CD8-positive, alpha-beta memory T cell (primary cell): ENCODE measurements around the gene GRIFIN. TPM values are rescaled to one million over a fixed set of nuclear protein-coding genes. Genes with fewer than 3 reads are reported as not detected.

ENCODE experiments used
- CTCF ChIA-PET: fragments of 350-600 bp; sonication (Branson Sonifier 250); formaldehyde crosslinking; loops from one replicate; lab custom pipeline; 2021; ENCODE audit warnings: antibody characterized with exemption; lab: Charles Lee
- POLR2A ChIA-PET: fragments of 350-600 bp; sonication (Branson Sonifier 250); formaldehyde crosslinking; loops from one replicate; lab custom pipeline; 2021; ENCODE audit warnings: antibody characterized with exemption; lab: Charles Lee
- DNase-seq, 5 donors: peaks; one replicate each; pipeline versions ENCODE4 v3.0.0 to v3.0.0-alpha.2; 2020 to 2022; ENCODE audit warnings: mixed read lengths in 1 of 5
- H3K27ac ChIP-seq: one replicate; pipeline ENCODE4 v1.7.0; 2013; ENCODE audit warnings: low read depth, mild to moderate bottlenecking, low read length, moderate library complexity
- H3K27me3 ChIP-seq: 2 replicates; pipeline ENCODE4 v1.7.0; 2013; ENCODE audit warnings: low read length, mild to moderate bottlenecking; ENCODE audit not compliant: insufficient read depth, poor library complexity, severe bottlenecking
- H3K36me3 ChIP-seq: 2 replicates; pipeline ENCODE4 v1.7.0; 2013; ENCODE audit warnings: mild to moderate bottlenecking, low read length, moderate library complexity; ENCODE audit not compliant: insufficient read depth
- H3K4me1 ChIP-seq: 2 replicates; pipeline ENCODE4 v1.7.0; 2013; ENCODE audit warnings: mild to moderate bottlenecking, low read length, moderate library complexity; ENCODE audit not compliant: insufficient read depth
- H3K4me3 ChIP-seq: 2 replicates; pipeline ENCODE4 v1.7.0; 2013; ENCODE audit warnings: mild to moderate bottlenecking, low read length
- H3K9me3 ChIP-seq: 2 replicates; pipeline ENCODE4 v1.7.0; 2013; ENCODE audit warnings: mild to moderate bottlenecking, low read length
- H3K27ac Mint-ChIP-seq, 8 donors: one replicate each; pipeline ENCODE4 v1.8.0; 2020 to 2021; ENCODE audit warnings: mixed read lengths in 8 of 8, mild to moderate bottlenecking in 6 of 8, inconsistent platforms in 3 of 8, moderate library complexity in 3 of 8
- H3K27me3 Mint-ChIP-seq, 2 donors: one replicate each; pipeline ENCODE4 v1.8.0; 2020 to 2021; ENCODE audit warnings: mixed read lengths in 2 of 2, mild to moderate bottlenecking in 1 of 2, moderate library complexity in 1 of 2
- H3K36me3 Mint-ChIP-seq, 3 donors: one replicate each; pipeline ENCODE4 v1.8.0; 2020 to 2021; ENCODE audit warnings: mixed read lengths in 3 of 3, inconsistent platforms in 1 of 3, mild to moderate bottlenecking in 1 of 3
- H3K4me1 Mint-ChIP-seq, 3 donors: one replicate each; pipeline ENCODE4 v1.8.0; 2020 to 2021; ENCODE audit warnings: mixed read lengths in 3 of 3, inconsistent platforms in 1 of 3, mild to moderate bottlenecking in 1 of 3
- H3K4me3 Mint-ChIP-seq, 7 donors: one replicate each; pipeline ENCODE4 v1.8.0; 2020 to 2021; ENCODE audit warnings: mixed read lengths in 7 of 7, mild to moderate bottlenecking in 6 of 7, moderate library complexity in 4 of 7, inconsistent platforms in 2 of 7
- H3K9me3 Mint-ChIP-seq, 5 donors: one replicate each; pipeline ENCODE4 v1.8.0; 2020 to 2022; ENCODE audit warnings: mixed read lengths in 5 of 5, mild to moderate bottlenecking in 3 of 5, moderate library complexity in 2 of 5, inconsistent platforms in 1 of 5
- polyA plus RNA-seq: library from polyadenylated mRNA; unstranded; fragments of 300-500 nt; fragmentation: Illumina TruSeq; gene quantifications from one replicate; pipeline ENCODE4 v1.2.3, GENCODE V29; 2021
- total RNA-seq, 2 experiments: library from RNA; stranded (reverse); gene quantifications; one replicate each; pipeline ENCODE4 v1.2.3, GENCODE V29; 2021

The GRIFIN gene
- total and polyA plus RNA-seq, 3 experiments from 2014 or later = not detected

DNA sequence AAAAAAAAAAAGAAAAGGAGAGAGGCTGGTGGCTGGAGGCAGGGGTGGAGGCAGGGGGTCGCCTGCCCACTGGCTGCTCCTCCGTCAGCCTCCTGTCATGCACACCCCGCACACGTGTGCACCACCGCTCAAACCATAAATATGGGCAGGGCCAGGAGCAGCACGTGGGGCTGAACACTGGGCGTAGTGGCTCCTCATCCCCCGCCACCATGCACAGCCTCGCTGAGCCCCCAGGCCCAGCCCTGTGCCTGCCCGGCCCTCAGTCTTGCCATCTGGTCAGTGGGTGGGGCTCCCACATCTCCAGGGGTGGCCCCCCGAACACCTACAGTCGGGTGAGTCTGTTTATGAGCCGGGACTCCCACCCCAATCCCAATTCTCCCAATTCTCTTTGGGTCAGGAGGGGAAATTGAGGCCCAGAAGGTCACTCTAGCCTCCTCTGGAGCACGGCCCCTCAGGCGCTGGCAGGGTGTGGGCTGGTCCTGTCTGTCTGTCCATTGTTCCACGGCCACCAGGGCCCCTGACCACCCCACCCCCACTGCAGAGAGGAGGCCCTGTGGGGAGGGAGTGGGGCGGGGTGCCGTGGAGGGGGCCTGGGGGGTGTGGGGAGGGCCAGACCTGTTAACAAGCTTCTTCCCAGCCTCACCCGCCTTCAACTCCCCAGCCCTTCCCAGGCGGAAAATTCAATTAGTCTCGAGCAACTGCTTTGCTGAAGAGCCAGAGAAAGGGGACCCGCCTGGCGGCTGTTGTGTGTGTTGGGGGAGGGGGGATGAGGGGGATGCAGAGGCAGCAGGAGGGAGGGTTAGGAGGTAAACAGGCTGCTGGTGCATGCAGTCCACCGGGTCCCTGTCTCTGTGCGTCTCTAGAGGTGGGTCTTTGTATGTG is 19.5 kb upstream of the GRIFIN start:
- H3K4me3 Mint-ChIP-seq = no peak overlapping the region
- no peak for DNase-seq
- no peak overlapping the region for H3K4me3 ChIP-seq
- POLR2A ChIA-PET = interaction anchor here (0.6 to 0.7 kb wide), 2 partner anchors 471 to 588 kb away, joined by 3 to 4 read pairs; no protein-coding TSS in a partner anchor
- H3K36me3 ChIP-seq = no peaks in the 10 kb centered on the region
- no peaks in the 10 kb centered on the region for H3K4me1 ChIP-seq
- H3K27me3 Mint-ChIP-seq = peaks cover 3 to 10% of the 10 kb centered on the region in 2 donors
- H3K4me1 Mint-ChIP-seq = no peaks in the 10 kb centered on the region
- H3K27ac Mint-ChIP-seq = no peak overlapping the region
- H3K27me3 ChIP-seq = peaks cover 4% of the 10 kb centered on the region
- no peak overlapping the region for H3K27ac ChIP-seq
- no peaks in the 10 kb centered on the region for H3K9me3 ChIP-seq
- CTCF ChIA-PET = no interaction called here
- H3K9me3 Mint-ChIP-seq = no peaks in the 10 kb centered on the region
- H3K36me3 Mint-ChIP-seq = no peaks in the 10 kb centered on the region

DNA sequence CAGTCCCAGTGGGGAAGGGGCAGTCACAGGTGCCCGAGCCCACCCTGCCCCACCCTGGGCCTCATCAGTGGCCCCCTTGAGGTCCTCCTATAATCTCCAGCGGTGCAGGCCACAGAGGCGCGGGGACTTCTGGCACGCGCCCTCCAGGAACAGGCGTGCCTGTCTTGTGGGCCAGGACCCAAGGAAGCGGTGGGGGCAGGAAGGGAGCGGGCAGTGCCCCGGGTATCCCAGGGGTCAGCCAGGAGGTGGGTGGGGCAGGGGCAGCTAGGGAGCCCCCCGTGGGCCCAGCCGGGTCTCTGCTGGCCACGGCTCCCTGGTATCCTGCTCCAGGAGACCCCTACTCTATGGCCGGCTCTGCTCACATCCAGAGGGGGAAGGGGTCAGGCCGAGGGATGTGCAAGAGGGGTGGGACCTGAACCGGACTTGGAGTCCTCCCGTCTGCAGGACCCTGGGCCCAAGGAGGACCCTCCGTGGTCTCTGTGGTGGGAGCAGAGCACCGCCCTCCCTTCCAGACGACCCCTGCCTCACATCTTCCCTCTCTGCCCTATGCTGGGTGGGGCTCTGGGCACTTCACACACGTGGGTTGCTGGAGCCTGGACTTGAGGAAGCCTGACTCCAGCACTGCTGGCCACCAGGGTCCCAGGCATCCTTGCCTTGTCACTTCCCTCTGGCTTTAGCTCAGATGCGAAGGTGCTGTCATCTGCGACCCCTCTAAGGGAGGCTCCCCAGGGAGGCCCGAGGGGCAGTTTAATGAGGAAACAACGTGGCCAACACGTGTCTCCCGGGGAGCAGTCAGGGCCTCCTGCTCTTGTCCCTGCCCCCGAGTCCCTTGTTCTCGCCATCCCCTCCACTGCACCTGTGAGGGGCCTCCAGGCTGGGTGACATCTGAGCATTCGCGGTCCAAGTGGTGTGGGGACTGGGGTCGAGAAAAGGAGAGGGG is 18.3 kb upstream of the GRIFIN start:
- POLR2A ChIA-PET = interaction anchor here (0.6 to 0.7 kb wide), 2 partner anchors 472 to 589 kb away, joined by 3 to 4 read pairs; no protein-coding TSS in a partner anchor
- H3K27me3 Mint-ChIP-seq = peaks cover 3 to 10% of the 10 kb centered on the region in 2 donors
- no peaks in the 10 kb centered on the region for H3K4me1 ChIP-seq
- no peaks in the 10 kb centered on the region for H3K4me1 Mint-ChIP-seq
- no peaks in the 10 kb centered on the region for H3K36me3 Mint-ChIP-seq
- CTCF ChIA-PET = no interaction called here
- no peaks in the 10 kb centered on the region for H3K36me3 ChIP-seq
- H3K9me3 Mint-ChIP-seq = no peaks in the 10 kb centered on the region
- H3K9me3 ChIP-seq = no peaks in the 10 kb centered on the region
- DNase-seq = no peak
- H3K27ac Mint-ChIP-seq = no peak overlapping the region
- H3K27ac ChIP-seq = no peak overlapping the region
- peaks cover 4% of the 10 kb centered on the region for H3K27me3 ChIP-seq
- no peak overlapping the region for H3K4me3 ChIP-seq
- H3K4me3 Mint-ChIP-seq = no peak overlapping the region

DNA sequence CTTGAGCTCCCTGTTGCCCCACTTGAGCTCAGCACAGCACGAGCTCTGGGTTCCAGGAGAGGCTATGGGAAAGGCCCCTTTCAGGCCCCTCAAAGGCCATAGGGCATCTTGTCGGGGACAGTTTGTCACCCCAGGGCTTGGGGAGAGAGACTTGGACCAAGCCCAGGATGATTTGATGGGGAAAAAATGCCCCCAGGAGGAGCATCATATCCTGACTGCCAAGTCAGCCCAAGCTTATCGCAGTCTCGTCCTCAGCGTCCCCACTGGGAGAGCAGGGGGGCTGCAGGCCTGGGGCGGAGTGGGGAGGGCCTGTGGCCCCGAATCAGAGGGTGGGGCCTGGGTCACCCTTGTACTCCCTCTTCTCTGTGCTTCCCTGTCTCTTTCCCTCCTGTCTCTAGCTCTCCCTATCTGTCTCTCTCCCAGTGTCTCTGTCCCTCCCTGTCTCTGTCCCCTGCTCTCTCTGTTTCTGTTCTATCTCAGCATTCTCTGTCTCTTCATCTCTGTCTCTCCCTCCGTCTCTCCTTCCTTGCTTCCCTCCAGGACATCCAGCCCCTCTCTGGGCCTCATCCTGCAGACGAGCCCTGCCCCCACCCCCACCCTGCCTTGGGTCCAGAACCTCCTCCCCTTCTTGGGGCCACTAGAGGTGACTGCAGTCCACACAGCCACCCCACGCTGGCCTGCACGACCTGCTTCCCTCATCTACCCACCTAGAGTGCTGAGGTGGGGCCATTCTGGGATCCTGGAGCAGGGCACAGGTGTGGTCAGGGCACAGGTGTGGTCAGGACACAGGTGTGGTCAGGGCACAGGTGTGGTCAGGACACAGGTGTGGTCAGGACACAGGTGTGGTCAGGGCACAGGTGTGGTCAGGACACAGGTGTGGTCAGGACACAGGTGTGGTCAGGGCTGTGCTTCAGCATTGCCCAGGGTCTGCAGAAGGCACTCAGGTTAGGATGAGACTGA is 17.3 kb upstream of the GRIFIN start:
- Histone ChIP-seq H3K4me1 (no peaks in the 10 kb centered on the region), H3K9me3 (no peaks in the 10 kb centered on the region), H3K27ac (no peak overlapping the region), H3K4me3 (no peak overlapping the region), H3K36me3 (no peaks in the 10 kb centered on the region), H3K27me3 (peaks cover 4% of the 10 kb centered on the region)
- CTCF ChIA-PET = no interaction called here
- no peak for DNase-seq
- peaks cover 5 to 10% of the 10 kb centered on the region in 2 donors for H3K27me3 Mint-ChIP-seq
- no peak overlapping the region for H3K27ac Mint-ChIP-seq
- no peaks in the 10 kb centered on the region for H3K9me3 Mint-ChIP-seq
- H3K4me1 Mint-ChIP-seq = peaks cover 0 to 4% (median 2%) of the 10 kb centered on the region in 3 donors
- peaks cover 0 to 2% (median 0%) of the 10 kb centered on the region in 3 donors for H3K36me3 Mint-ChIP-seq
- POLR2A ChIA-PET = no interaction called here
- H3K4me3 Mint-ChIP-seq = no peak overlapping the region

DNA sequence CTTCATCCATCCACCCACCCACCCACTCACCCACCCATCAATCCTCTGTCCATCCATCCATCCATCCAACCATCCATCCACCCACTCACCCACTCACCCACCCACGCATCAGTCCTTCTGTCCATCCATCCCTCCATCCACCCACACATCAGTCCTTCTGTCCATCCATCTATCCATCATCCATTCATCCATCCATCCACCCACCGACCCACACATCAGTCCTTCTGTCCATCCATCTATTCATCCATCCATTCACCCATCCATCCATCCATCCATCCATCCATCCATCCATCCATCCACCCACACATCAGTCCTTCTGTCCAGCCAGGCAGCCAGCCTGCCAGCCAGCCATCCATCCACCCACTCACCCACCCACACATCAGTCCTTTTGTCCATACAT is 15.8 kb upstream of the GRIFIN start:
- peaks cover 0 to 2% (median 0%) of the 10 kb centered on the region in 3 donors for H3K36me3 Mint-ChIP-seq
- Histone ChIP-seq H3K36me3 (no peaks in the 10 kb centered on the region), H3K9me3 (no peaks in the 10 kb centered on the region), H3K27ac (no peak overlapping the region), H3K4me1 (no peaks in the 10 kb centered on the region), H3K4me3 (no peak overlapping the region), H3K27me3 (peaks cover 1% of the 10 kb centered on the region)
- H3K27me3 Mint-ChIP-seq = peaks cover 5 to 6% of the 10 kb centered on the region in 2 donors
- ChIA-PET CTCF (no interaction called here), POLR2A (interaction anchor here (0.5 kb wide), 1 partner anchor 339 kb away, joined by 5 read pairs; no protein-coding TSS in a partner anchor)
- no peak overlapping the region for H3K27ac Mint-ChIP-seq
- no peak overlapping the region for H3K4me3 Mint-ChIP-seq
- H3K9me3 Mint-ChIP-seq = no peaks in the 10 kb centered on the region
- peaks cover 0 to 4% (median 2%) of the 10 kb centered on the region in 3 donors for H3K4me1 Mint-ChIP-seq
- no peak for DNase-seq

DNA sequence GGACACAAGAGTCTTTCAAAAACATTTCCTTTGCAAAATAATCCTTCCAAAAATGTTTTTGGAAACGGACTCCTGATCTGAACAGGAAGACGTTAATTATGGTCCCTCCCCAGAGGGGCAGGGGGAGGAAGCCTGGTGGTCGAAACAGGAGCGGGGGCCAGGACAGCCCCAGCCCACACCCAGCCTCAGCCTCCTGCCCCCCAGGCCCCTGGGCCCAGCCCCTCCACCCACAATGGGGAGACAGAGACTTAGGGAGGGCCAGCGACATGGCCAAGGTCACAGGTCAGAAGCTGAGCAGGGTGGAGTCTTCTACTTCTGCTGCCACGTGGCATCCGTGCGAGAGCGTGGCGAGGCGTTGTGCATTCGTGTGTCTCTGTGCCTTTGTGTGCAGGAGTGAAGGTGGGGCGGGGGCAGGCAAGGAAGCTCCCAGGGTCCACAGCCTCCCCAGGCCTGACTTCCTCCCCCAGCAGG is 14.0 kb upstream of the GRIFIN start:
- Histone ChIP-seq H3K4me3 (no peak overlapping the region), H3K9me3 (no peaks in the 10 kb centered on the region), H3K4me1 (no peaks in the 10 kb centered on the region), H3K36me3 (no peaks in the 10 kb centered on the region), H3K27me3 (no peaks in the 10 kb centered on the region), H3K27ac (no peak overlapping the region)
- POLR2A ChIA-PET = no interaction called here
- CTCF ChIA-PET = no interaction called here
- peaks cover 0 to 4% (median 2%) of the 10 kb centered on the region in 3 donors for H3K4me1 Mint-ChIP-seq
- DNase-seq = no peak
- H3K36me3 Mint-ChIP-seq = peaks cover 0 to 2% (median 0%) of the 10 kb centered on the region in 3 donors
- H3K27me3 Mint-ChIP-seq = peaks cover 0 to 2% of the 10 kb centered on the region in 2 donors
- no peak overlapping the region for H3K27ac Mint-ChIP-seq
- H3K4me3 Mint-ChIP-seq = no peak overlapping the region
- H3K9me3 Mint-ChIP-seq = no peaks in the 10 kb centered on the region

DNA sequence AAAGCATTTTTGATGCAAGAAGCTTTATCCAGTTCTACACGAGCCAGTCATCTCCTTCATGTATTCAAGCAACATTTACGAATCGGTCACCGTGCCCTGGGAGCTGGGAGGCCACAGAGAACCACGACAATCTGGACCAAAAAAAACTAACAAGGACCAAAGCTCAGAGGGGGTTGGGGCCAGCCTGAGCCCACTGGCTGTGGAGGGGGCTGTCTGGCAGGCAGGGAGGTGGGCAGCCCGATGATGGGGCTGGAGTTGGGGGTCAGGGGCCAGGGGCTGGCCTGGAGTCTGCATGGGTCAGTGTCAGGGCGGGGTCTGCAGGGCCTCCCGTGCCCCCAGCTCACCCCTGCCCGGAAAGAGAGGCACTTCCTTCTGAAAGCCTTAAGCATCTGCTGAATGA is 12.5 kb upstream of the GRIFIN start:
- Mint-ChIP-seq H3K4me1 (peaks cover 0 to 4% (median 2%) of the 10 kb centered on the region in 3 donors), H3K4me3 (no peak overlapping the region), H3K27me3 (peaks cover 0 to 3% of the 10 kb centered on the region in 2 donors), H3K9me3 (no peaks in the 10 kb centered on the region), H3K27ac (peak overlapping the region in 3 of 8 donors; percentile 30 to 82 (median 69)), H3K36me3 (peaks cover 0 to 2% (median 0%) of the 10 kb centered on the region in 3 donors)
- ChIA-PET POLR2A (no interaction called here), CTCF (interaction anchor here (2.1 kb wide), 1 partner anchor 11 kb away, joined by 5 read pairs; no protein-coding TSS in a partner anchor)
- Histone ChIP-seq H3K9me3 (no peaks in the 10 kb centered on the region), H3K4me3 (no peak overlapping the region), H3K27ac (no peak overlapping the region), H3K27me3 (no peaks in the 10 kb centered on the region), H3K4me1 (no peaks in the 10 kb centered on the region), H3K36me3 (no peaks in the 10 kb centered on the region)
- DNase-seq = no peak

DNA sequence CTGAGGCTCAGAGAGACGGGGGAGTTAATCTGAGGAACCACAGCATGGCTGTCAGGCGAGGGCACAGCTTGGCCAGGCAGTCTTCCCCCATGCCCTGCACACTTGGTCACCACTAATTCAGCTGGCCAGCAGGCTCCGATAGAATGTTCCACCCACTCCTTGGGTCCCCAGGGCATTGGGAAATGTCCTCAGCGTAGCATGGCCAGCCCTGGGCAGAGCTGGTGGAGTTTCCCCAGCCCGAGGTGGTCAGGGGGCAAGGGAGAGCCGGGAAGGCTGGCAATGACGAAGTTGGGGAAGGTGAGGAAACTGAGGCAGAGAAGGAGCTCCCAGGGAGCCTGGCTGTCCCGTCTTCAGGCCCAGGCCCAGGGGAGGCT is 12.1 kb upstream of the GRIFIN start:
- Mint-ChIP-seq H3K27ac (peak overlapping the region in 2 of 8 donors; percentile 54 to 69), H3K9me3 (no peaks in the 10 kb centered on the region), H3K4me1 (peaks cover 0 to 4% (median 2%) of the 10 kb centered on the region in 3 donors), H3K36me3 (peaks cover 0 to 2% (median 0%) of the 10 kb centered on the region in 3 donors), H3K27me3 (peaks cover 0 to 3% of the 10 kb centered on the region in 2 donors), H3K4me3 (no peak overlapping the region)
- Histone ChIP-seq H3K9me3 (no peaks in the 10 kb centered on the region), H3K27me3 (no peaks in the 10 kb centered on the region), H3K4me1 (no peaks in the 10 kb centered on the region), H3K4me3 (no peak overlapping the region), H3K36me3 (no peaks in the 10 kb centered on the region), H3K27ac (no peak overlapping the region)
- no peak for DNase-seq
- CTCF ChIA-PET = interaction anchor here (1.4 to 2.1 kb wide), 2 partner anchors 10 to 19 kb away, joined by 5 read pairs; no protein-coding TSS in a partner anchor
- POLR2A ChIA-PET = no interaction called here
